ENCODE data around the gene EOLA2.
A peak's percentile ranks its signal among the peaks of the same experiment; 100 is the strongest.
"Not testable (repeated sequence)": the region's sequence is repeated elsewhere in the genome, so short reads cannot be mapped to it uniquely, and the experiment has no call there.

EOLA2 gene

DNA sequence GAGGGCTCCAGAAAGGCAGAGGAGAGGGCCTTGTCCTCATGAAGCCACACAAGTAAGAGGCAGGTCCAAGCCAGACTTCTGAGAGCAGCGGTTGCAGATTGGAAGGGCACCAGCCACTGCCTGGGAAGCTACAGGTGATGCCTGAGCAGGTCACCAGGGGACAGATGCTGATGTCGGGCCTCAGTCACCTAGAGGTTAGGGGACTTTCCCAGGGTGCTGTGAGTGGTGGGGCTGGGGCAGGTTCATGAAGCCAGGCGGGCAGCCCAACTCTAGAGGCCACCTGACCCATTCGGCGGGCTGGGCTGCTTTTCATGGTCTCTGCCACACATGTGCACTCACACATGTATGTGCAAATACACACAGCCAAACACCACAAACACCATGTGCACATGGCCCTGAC lies 5.3 kb downstream of the EOLA2 start:
- DNase-seq: not testable (repeated sequence)

GRCh38 chrX:149932150-149932549 lies 6.1 kb downstream of the EOLA2 start:
- DNase-seq: not testable (repeated sequence)

GRCh38 chrX:149931355-149931754 lies 6.9 kb downstream of the EOLA2 start:
- DNase-seq: not testable (repeated sequence)

- not testable (repeated sequence) for DNase-seq
Observed at GRCh38 chrX:149929400-149929799, 8.9 kb downstream of the EOLA2 start, which contains the start of gene HSFX4. Gene HSFX4, plus strand, starts transcription at chrX:149929573. Its CDS starts 72 bp downstream, at chrX:149929645.

DNA sequence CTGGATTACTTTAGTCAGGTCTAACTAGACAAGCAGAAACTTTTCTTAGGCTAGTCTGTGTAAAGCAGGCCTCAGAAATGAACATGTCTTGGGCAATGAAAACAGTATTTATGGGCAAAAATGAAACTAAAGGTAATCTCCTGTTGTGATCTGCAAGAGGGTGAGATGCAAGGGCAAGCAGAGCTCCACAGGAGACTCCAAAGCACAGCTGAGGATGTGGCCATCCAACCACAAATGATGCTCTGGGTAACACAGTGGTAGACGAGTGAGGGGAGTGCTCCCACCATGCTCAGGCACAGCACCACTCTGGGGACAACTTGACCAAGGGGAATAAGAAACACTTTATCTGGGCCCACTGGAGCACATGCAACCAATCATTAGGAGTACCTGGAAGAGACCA lies 9.7 kb downstream of the EOLA2 start:
- DNase-seq: not testable (repeated sequence)

GRCh38 chrX:149927964-149928258 lies 10.4 kb downstream of the EOLA2 start:
- DNase-seq: not testable (repeated sequence)

GRCh38 chrX:149927245-149927963 lies 10.9 kb downstream of the EOLA2 start:
- DNase-seq: not testable (repeated sequence)

DNA sequence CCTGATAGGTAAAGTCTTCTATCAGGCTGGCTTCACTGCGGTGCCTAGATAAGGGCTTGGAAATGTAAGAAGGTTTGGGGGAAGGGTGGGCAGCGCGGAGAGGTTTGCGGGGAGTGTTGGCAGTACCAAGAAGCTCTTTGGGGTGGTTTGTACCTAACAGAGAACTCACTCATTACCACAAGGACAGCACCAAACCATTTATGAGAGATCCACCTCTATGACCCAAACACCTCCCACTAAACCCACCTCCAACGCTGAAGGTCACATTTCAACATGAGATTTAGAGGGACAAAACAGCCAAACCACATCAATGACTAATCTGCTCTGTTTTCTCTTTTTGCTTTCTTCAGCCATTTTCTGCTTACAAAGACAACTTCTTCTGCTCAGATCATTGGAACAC lies 13.9 kb downstream of the EOLA2 start:
- not testable (repeated sequence) for DNase-seq

GRCh38 chrX:149923836-149924235 lies 14.5 kb downstream of the EOLA2 start:
- DNase-seq: not testable (repeated sequence)

DNA sequence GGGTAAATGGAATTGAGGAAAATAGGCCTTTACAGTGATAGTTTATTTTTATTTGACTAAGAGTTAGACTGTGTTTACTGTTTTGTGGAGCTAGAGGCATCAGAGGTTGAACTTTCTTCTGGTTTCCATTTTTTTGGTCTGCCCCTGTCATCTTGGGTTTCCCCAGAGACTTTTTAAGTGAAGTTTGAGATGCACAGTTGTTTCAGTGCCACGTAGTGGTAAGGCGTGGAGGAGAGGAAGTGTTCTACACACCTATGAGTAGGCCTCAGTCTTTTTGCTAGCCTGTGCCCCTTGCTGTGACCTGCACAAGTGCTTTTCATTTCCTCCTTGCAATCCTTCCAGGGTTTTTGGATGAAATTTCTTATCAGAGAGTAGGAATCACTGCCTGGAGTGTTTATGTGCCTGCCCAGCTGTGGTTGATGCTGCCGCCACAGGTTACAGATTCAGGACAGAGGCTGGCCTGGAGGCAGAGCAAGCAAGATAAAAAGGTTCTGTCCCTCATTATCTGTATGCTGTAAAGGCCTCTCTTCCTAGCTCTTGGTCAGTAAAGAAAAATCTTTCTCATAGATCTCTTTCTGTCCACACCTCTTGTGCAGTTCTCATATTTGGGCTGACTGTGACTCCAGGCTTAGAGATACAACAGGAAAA lies 21.4 kb downstream of the EOLA2 start:
- no peak for DNase-seq

GRCh38 chrX:149910178-149910695 lies 28.1 kb downstream of the EOLA2 start:
- no peak for DNase-seq

DNA sequence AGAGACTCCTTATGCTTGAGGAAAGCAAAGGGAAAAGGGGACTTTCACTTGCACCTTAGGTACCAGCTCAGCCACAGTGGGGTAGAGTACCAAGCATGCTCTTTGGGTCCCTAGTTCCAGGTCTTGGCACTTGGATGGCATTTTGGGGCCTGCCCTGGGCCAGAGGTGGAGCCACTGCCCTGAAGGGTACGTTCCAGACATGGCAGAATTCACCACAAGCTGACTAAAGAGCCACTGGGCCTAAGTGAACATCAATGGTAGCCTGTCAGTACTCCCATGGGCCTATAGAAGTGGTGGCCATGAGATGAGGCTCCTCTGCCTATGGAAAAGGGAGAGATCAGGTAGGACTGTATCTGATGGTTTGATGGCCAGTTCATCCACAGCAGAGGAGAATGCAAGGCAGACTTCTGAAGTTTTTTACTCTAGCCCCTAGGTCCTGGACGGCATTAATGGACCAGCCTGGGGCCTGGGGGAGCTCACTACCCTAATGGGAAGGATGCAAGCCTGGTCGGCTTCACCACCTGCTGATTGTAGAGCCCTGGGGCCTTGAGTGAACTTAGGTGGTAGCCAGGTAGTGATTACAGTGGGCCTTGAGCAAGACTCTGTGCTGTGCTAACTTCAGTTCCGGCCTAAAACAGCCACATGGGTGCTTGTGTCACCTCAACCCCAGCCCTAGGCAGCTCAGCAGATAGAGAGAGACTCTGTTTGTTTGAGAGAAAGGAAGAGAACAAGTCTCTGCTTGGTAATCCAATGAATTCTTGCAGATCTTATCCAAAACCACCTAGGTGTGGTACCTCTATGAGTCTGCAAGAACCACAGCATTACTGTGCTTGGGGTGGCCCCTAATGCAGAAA lies 28.7 kb downstream of the EOLA2 start:
- peak; percentile 40 for DNase-seq

- no peak for DNase-seq
Observed at GRCh38 chrX:149908727-149909126, 29.6 kb downstream of the EOLA2 start.

DNA sequence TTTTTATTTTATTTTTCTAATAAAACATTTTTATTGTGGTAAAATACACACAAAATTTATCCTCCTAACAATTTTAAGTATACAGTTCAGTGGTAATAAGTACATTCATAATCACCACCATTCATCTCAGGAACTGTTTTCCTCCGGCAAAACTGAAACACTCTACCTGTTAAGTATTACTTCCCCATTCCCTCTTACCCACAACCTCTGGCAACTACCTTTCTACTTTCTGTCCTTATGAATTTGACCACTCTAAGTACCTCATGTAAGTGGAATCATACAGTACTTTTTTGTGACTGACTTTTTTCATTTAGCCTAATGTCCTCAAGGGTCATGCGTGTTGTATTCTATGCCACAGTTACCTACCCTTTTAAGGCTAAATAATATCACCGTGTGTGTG lies 30.0 kb downstream of the EOLA2 start:
- DNase-seq: no peak

- no peak for DNase-seq
Observed at GRCh38 chrX:149903889-149904748, 34.2 kb downstream of the EOLA2 start.

DNA sequence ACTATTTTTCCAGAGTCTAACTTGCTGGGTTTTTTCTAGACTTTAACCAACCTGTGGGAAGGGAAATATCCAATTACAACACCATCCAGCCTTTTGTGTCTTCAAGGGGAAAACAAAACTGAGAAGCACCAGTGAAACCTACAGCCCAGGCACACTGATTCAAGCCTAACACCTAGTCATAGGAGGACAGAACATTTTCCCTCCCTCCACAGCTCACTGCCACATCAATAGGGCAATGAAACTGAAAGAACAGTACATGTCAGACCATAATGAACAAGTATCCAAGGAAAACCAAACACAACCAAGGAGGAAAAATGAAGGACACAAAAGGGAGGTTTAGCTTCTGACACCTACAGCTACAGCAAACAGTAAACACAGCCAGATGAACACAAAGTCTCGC lies 39.7 kb downstream of the EOLA2 start:
- no peak for DNase-seq

- DNase-seq: not testable (repeated sequence)
Observed at GRCh38 chrX:149890828-149891227, 47.5 kb downstream of the EOLA2 start.
